B cell (primary cell): ENCODE data around the gene USB1. TPM values are rescaled to one million over a fixed set of nuclear protein-coding genes. Genes with fewer than 3 reads are reported as not detected.

ENCODE experiments used
- ATAC-seq: fragments of 200-7000 bp; cut with Tn5 transposase; one replicate; pipeline ENCODE4 v1.10.0; 2021; ENCODE audit warnings: low read depth, mild to moderate bottlenecking, moderate number of reproducible peaks, moderate library complexity
- CTCF ChIA-PET: fragments of 350-600 bp; sonication (Branson Sonifier 250); formaldehyde crosslinking; loops from one replicate; lab custom pipeline; 2021; ENCODE audit warnings: antibody characterized with exemption, inconsistent platforms; lab: Charles Lee
- POLR2A ChIA-PET: fragments of 350-600 bp; sonication (Branson Sonifier 250); formaldehyde crosslinking; loops from one replicate; lab custom pipeline; 2021; ENCODE audit warnings: antibody characterized with exemption; lab: Charles Lee
- DNase-seq: peaks from one replicate; pipeline ENCODE4 v3.0.0; 2013
- H2AFZ ChIP-seq: 2 replicates; pipeline ENCODE4 v1.6.1; 2012; ENCODE audit warnings: mild to moderate bottlenecking, low read depth, low read length; ENCODE audit not compliant: insufficient read depth, poor library complexity, severe bottlenecking
- H3K27ac ChIP-seq, 2 donors: 1 replicate in 1 of 2; 2 replicates in 1 of 2; pipeline ENCODE4 v1.5.1; 2012 to 2013; ENCODE audit warnings: low read length in 2 of 2, mild to moderate bottlenecking in 2 of 2, moderate library complexity in 1 of 2
- H3K27me3 ChIP-seq, 4 experiments: fragments of 200-600 bp in 1 of 4; sonication (generic) in 1 of 4; replicated peaks in 1 of 4; 1 replicate in 2 of 4; 2 replicates in 2 of 4; pipeline versions ENCODE4 v1.6.1 to v1.7.0; 2013 to 2016; ENCODE audit warnings: low read length in 3 of 4, mild to moderate bottlenecking in 2 of 4, mixed read lengths in 1 of 4, moderate library complexity in 1 of 4; ENCODE audit not compliant: insufficient read depth in 4 of 4, control insufficient read depth in 3 of 4; ENCODE audit errors: control extremely low read depth in 1 of 4
- H3K36me3 ChIP-seq, 2 experiments: replicated peaks in 1 of 2; 1 replicate in 1 of 2; 2 replicates in 1 of 2; pipeline versions ENCODE4 v1.6.1 to v1.7.1; 2013; ENCODE audit warnings: low read length in 1 of 2; ENCODE audit not compliant: insufficient read depth in 2 of 2, control insufficient read depth in 1 of 2; ENCODE audit errors: control extremely low read depth in 1 of 2, extremely low read depth in 1 of 2
- H3K4me1 ChIP-seq, 2 donors: fragments of 200-600 bp in 1 of 2; sonication (generic) in 1 of 2; 1 replicate in 1 of 2; 2 replicates in 1 of 2; pipeline versions ENCODE4 v1.5.1 to v1.6.1; 2013 to 2017; ENCODE audit warnings: low read length in 2 of 2; ENCODE audit not compliant: control insufficient read depth in 2 of 2, insufficient read depth in 2 of 2
- H3K4me2 ChIP-seq: replicated peaks from 2 replicates; pipeline ENCODE3; 2012; ENCODE audit warnings: mild to moderate bottlenecking, low read depth, low read length; ENCODE audit not compliant: poor library complexity, severe bottlenecking
- H3K4me3 ChIP-seq, 5 experiments: fragments of 200-600 bp in 1 of 5; sonication (generic) in 1 of 5; 1 replicate in 3 of 5; 2 replicates in 2 of 5; pipeline versions ENCODE4 v1.5.1 to v1.7.0; 2011 to 2016; ENCODE audit warnings: low read length in 4 of 5, mild to moderate bottlenecking in 4 of 5, low read depth in 2 of 5, control low read depth in 1 of 5, moderate library complexity in 1 of 5; ENCODE audit not compliant: insufficient read depth in 1 of 5; ENCODE audit errors: control extremely low read depth in 1 of 5, extremely low read depth in 1 of 5
- H3K79me2 ChIP-seq: fragments of 200-600 bp; sonication (generic); one replicate; pipeline ENCODE4 v1.6.0; 2016; ENCODE audit warnings: low read length; ENCODE audit not compliant: control insufficient read depth, insufficient read depth
- H3K9ac ChIP-seq: fragments of 200-600 bp; sonication (generic); 2 replicates; pipeline ENCODE4 v1.6.1; 2017; ENCODE audit warnings: mild to moderate bottlenecking, low read length, moderate library complexity
- H3K9me3 ChIP-seq, 3 donors: one replicate each; pipeline versions ENCODE4 v1.6.1 to v1.7.1; 2013; ENCODE audit warnings: low read length in 2 of 3; ENCODE audit not compliant: control insufficient read depth in 2 of 3, insufficient read depth in 1 of 3; ENCODE audit errors: control extremely low read depth in 1 of 3
- H4K20me1 ChIP-seq: 2 replicates; pipeline ENCODE4 v1.6.0; 2012; ENCODE audit warnings: mild to moderate bottlenecking, low read length; ENCODE audit not compliant: insufficient read depth, control insufficient read depth, poor library complexity, severe bottlenecking
- H3K27ac Mint-ChIP-seq: one replicate; pipeline ENCODE4 v1.8.0; 2021; ENCODE audit warnings: mixed read lengths
- H3K27me3 Mint-ChIP-seq: one replicate; pipeline ENCODE4 v1.8.0; 2021; ENCODE audit warnings: mixed read lengths
- H3K4me1 Mint-ChIP-seq: one replicate; pipeline ENCODE4 v1.8.0; 2021; ENCODE audit warnings: mixed read lengths
- H3K4me3 Mint-ChIP-seq: one replicate; pipeline ENCODE4 v1.8.0; 2021; ENCODE audit warnings: mixed read lengths
- H3K9me3 Mint-ChIP-seq: one replicate; pipeline ENCODE4 v1.8.0; 2022; ENCODE audit warnings: mixed read lengths; ENCODE audit not compliant: insufficient read depth
- CTCF ChIP-seq: fragments of 200-600 bp; IDR thresholded peaks from one replicate; pipeline ENCODE4 v1.8.0; 2022; ENCODE audit warnings: antibody characterized with exemption, mild to moderate bottlenecking
- EZH2 ChIP-seq: IDR thresholded peaks from 2 replicates; pipeline ENCODE4 v1.6.1; 2012; ENCODE audit warnings: borderline replicate concordance, low read depth, mild to moderate bottlenecking, moderate library complexity, low read length; ENCODE audit not compliant: insufficient read depth, poor library complexity, severe bottlenecking
- WGBS: methylation state at CpG from one replicate; pipeline ENCODE4 v1.1.5; 2013; ENCODE audit warnings: missing lambda C conversion rate; ENCODE audit not compliant: insufficient coverage; 5-methylcytosine and 5-hydroxymethylcytosine counted together
- intact Hi-C: fragments of 100-400 bp; cut with micrococcal nuclease; formaldehyde crosslinking; loops from one replicate; pipeline ENCODE4 v1.10.0; 2022
- polyA plus RNA-seq: library from polyadenylated mRNA; depleted of rRNA; stranded (reverse); fragments of >200 nt; gene quantifications from 2 replicates; pipeline ENCODE4 v1.2.3, GENCODE V29; 2012
- total RNA-seq, 2 donors: library from RNA; stranded (reverse); fragments of 120-200 nt in 1 of 2; gene quantifications; 1 replicate in 1 of 2; 2 replicates in 1 of 2; pipeline versions ENCODE4 v1.2.3 to v1.2.4, GENCODE V29; 2013 to 2022

Gene USB1
- total and polyA plus RNA-seq, 2 donors (not counting 1 experiment from before 2014, with no cell fraction given) = 32.8 to 37.0 TPM

- H3K79me2 ChIP-seq = no peaks in the 10 kb centered on the region
- ChIA-PET CTCF (interaction anchor here (0.5 to 1.0 kb wide), 2 partner anchors 14 to 285 kb away, joined by 3 to 4 read pairs; no protein-coding TSS in a partner anchor), POLR2A (no interaction called here)
- intact Hi-C loops = loop anchor here (2.0 to 10.0 kb wide), 2 partner anchors 17 to 463 kb away; no protein-coding TSS in a partner anchor
- H3K27me3 ChIP-seq = peaks cover 0 to 21% (median 7%) of the 10 kb centered on the region in 4 experiments
- no peak overlapping the region for H3K27ac Mint-ChIP-seq
- no peaks in the 10 kb centered on the region for H3K9me3 ChIP-seq
- H3K4me1 ChIP-seq = peaks cover 20% of the 10 kb centered on the region in 2 donors
- H3K9ac ChIP-seq = no peak overlapping the region
- no peak overlapping the region for H3K4me2 ChIP-seq
- no peak for DNase-seq
- H3K27me3 Mint-ChIP-seq = peaks cover 6% of the 10 kb centered on the region
- H4K20me1 ChIP-seq = no peaks in the 10 kb centered on the region
- H3K4me1 Mint-ChIP-seq = peaks cover 9% of the 10 kb centered on the region
- 96% methylated on average over 7 of the region's 8 CpGs for WGBS
- H3K4me3 Mint-ChIP-seq = no peak overlapping the region
- H3K9me3 Mint-ChIP-seq = no peaks in the 10 kb centered on the region
- ATAC-seq = no peak
- peaks cover 0 to 8% of the 10 kb centered on the region in 2 experiments for H3K36me3 ChIP-seq
- no peak overlapping the region for H3K4me3 ChIP-seq
- TF ChIP-seq CTCF (no peak), EZH2 (no peak)
- H2AFZ ChIP-seq = no peak overlapping the region
- no peak overlapping the region for H3K27ac ChIP-seq
Observed at GRCh38 chr16:58021661-58022551, 20.7 kb downstream of the USB1 start.
